Measurements from ENCODE around the gene TSPOAP1. TPM values are rescaled to one million over a fixed set of nuclear protein-coding genes. Genes with fewer than 3 reads are reported as not detected.

Gene TSPOAP1
- total RNA-seq, 2 donors from 2014 or later, result 6.1 to 7.9 TPM

GRCh38 chr17:58273453-58274104 is 55.0 kb downstream of the TSPOAP1 start:
- DNase-seq, result no peak
- no peak for ATAC-seq
- intact Hi-C loops (cut with DNase I, micrococcal nuclease), result no loop called here

DNA sequence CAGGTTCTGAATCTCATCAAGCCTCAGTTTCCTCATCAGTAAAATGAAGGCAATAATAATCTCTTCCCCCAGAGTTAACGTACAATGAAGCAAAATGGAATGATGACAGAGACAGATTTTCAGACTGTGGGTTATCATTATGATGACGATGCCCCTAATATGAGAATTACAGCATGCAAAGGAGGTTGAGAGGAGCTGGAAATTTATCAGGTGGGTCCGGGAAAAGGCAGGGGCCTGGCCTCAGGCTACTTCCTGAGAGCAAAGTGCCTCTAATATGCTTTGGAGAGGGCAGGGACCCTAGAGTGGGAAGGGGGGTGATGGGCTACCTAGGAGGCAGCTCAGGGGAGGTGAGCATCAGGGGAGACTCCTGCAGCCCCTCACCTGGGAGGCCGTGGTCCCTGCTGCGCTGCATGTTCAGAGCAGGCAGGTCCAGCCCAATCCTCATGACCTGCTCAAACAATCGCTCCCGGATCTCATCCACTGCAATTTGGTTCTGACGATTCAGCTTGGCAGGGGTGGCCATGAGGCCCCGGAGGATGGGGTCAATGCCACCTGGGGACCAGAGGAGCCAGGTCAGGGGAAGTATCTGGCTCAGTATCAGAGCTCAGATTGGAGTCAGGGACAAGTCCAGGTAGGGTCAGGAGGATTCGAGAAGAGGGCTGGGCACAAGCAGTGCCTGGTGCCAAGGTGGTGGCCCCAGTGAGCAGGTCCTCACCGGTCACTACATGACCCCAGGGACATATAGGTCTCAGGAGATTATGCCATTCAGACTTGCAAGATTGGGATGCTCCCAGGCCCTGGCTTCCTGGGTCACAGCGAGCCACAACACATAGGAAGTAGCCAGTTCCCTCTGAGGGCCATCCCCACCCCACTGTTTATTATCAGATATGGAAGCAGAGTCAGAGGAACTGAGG is 56.0 kb downstream of the TSPOAP1 start:
- ATAC-seq (no peak), DNase-seq (no peak)
- intact Hi-C loops (cut with DNase I, micrococcal nuclease), result no loop called here

DNA sequence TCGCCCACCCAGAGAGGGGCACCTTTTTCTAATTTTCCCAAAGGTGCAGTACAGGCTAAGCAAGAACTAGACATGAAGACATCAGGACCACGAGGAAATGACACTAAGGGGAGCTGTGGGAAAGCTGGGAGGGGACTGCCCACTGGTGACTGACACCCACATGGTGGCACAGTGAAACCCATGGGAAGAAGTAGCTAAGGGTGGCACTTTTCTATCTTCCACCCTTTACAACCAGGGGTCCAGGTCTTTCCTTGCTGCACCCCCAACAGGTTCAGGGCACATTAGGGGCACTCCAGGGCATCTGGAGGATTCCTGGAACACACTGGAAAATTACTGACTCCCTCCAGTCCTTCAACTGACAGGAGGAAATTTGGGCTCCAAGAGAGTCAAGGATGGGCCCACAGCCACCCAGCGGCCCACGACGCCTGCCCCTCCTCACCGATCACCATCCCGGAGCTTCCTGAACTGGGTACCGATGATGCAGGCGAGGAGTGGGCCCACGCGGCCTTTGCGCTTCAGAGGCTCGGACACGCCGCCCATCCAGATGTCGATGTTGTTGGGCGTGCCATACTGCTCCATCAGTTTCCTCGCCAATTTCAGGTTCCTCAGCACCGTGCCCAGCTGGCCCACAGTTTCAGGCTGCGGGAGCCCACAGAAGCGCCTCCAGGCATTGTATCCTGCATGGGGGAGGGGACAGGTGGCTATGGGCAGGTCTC is 57.2 kb downstream of the TSPOAP1 start:
- no peak for ATAC-seq
- intact Hi-C loops (cut with DNase I, micrococcal nuclease), result no loop called here
- no peak for DNase-seq

DNA sequence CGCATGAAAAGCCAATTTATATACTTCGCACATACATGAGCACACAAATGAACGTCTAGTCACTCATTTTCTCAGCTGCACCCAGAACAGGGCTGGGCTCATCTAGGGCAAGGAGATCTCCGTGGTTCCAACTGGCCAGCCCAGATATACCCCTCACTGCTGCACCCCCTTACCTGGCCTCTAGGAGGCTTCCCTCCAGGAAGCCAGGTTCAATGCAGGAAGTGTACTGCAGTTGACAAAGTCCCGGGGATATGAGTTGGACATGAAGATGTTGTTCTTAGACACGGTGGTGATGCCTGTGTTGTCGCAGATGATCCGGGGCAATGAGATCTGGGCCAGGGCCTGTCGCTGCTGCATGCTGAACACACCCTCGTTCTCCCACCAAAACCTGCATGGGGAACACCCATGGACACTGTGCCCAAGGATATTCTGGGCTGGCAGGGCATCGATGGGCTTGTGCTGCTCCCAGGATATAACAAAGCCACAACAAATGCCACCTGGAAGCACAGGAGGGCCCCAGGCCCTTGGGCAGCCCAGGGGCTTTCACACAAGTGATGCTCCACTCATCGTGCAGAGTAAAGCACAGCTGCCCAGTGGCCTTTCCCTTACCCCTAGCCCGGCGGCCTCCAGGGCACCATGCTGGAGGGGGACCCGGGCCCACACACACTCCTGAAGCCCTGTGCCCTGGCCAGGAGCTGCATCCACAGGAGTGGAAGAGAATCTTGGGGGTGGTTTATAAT is 57.9 kb downstream of the TSPOAP1 start:
- intact Hi-C loops (cut with DNase I, micrococcal nuclease), result no loop called here
- ATAC-seq (peak; percentile 47), DNase-seq (no peak)

GRCh38 chr17:58269557-58270291 is 58.9 kb downstream of the TSPOAP1 start:
- intact Hi-C loops (cut with DNase I, micrococcal nuclease), result no loop called here
- no peak for ATAC-seq

DNA sequence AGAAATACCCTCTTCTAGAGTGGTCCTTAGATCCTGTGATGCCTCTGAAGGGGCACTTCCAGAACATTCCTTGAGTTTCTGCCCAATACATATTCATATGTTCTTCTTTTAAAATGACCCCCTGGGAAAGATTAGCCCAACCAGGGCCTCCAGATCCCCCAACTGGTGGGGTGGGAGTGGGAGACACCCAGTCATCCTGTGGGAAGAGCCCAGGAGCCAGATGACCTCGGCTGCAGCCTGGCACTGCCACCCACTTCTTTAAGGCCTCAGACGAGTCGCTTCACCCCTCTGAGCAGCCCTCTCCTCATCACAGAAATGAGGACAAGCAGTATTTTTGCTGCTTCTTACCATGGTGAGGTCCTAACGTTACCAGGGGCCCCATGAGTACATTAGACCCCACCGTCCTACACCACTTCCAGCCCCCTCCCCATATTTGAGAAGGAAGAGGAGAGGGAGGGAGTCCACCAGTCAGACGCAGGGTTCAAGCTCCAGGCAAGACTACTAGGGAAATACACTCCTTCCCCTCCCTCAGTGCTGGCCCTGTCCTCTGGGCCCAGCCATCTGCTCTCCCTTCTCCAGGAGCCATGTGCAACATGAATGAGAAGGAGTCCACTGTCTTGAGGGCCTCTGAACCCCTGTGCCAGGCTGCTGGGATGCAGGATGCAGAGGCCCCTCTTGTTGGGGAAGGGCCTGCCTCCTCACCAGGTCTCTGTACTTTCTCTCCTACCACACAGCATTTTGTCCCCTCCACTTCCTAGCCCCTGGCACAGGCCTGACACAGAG is 59.6 kb downstream of the TSPOAP1 start:
- ATAC-seq, result no peak
- intact Hi-C loops (cut with DNase I, micrococcal nuclease), result no loop called here
- DNase-seq, result no peak

More at GRCh38 chr17:58269557-58270291, 58.9 kb downstream of the TSPOAP1 start:
- DNase-seq, result no peak

DNA sequence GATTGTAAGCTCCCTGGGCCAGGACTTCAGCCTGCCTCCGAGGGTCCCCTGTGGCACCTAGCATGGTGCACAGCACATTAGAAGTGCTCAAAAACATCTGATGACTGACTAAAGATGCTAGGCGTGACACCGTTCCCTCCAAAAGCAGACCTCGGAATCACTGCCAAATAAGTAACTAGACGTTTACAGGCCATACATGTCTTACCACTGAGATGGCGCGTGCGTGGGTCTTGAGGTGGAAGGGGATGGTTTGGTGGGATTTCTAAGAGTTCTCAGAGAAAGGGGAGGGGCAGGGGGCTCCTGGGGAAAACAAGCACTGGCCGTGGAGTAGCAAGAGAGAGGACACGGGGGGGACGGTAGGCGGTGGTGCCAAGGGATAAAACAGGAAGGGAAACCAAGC is 60.3 kb downstream of the TSPOAP1 start:
- ATAC-seq (no peak), DNase-seq (no peak)
- intact Hi-C loops (cut with DNase I, micrococcal nuclease), result no loop called here

DNA sequence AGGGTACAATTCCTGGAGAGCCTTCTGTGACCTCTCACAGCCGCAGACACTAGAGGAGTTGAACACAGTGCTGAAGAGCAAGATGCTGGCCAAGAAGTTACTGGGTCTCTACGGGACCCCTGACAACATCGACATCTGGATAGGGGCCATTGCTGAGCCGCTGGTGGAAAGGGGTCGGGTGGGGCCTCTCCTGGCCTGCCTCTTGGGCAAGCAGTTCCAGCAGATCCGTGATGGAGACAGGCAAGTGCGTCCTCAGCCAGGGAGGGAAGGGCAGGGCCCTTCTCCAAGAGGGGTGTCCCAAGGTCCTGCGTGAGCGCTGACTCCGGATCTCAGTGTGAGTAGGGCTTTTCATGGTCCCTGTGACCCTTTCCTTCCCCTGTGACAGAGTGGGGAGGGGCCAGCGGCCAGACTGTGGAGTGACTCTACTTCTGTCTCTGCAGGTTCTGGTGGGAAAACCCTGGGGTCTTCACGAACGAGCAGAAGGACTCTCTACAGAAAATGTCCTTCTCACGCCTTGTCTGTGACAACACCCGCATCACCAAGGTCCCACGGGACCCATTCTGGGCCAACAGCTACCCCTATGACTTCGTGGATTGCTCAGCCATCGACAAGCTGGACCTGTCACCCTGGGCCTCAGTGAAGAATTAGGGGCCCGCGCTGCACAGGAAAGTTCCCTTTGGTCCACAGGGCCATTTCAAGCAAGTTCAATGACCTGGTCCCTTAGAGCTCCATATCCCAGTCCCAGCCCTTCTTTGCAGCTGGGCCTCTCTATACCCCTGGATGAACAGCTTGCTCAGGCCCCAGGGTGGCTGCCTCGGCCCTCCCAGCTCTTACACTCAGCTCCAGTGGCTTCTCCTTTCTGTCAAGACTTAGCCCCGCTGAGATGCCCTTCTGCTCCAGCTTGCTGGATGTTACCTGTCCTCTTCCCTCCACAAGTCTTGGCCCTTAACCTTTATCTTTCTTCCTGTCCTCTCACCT is 61.0 kb downstream of the TSPOAP1 start:
- intact Hi-C loops (cut with DNase I, micrococcal nuclease), result no loop called here
- DNase-seq (no peak), ATAC-seq (no peak)

DNA sequence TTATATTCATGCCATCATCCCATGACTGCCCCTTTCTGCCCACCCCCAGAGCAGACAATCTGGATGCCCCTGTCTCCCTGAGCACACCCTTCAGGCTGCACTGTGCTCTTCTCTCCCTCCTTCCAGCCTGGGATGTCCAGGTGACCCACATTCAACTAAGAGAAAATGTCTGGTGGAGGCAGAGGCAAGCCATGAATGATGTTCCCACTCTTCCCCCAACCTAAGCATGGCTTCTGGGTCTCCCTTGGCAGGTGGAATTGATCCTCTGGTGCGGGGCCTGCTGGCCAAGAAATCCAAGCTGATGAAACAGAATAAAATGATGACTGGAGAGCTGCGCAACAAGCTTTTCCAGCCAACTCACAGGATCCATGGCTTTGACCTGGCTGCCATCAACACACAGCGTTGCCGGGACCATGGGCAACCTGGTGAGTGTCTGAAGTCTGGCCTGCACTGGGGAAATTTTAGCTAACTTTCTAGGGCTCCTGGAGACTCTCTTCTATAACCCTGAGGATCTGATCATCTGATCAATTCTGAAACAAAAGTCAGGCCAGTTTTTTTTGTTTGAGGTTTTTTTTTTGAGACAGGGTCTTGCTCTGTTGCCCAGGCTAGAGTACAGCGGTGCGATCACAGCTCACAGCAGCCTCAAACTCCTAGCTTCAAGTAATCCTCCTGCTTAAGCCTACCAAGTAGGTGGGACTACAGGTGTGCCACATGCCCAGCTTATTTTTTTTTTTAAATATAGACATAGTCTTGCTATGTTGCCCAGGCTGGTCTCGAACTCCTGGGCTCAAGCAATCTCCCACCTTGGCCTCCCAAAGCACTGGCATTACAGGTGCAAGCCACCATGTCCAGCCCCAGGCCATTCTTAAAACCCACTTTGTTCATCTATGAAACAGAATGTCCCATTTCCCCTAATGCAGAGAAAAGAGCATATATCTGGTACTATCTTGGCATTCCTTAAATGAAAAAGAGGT is 62.4 kb downstream of the TSPOAP1 start:
- DNase-seq (no peak), ATAC-seq (no peak)
- intact Hi-C loops (cut with DNase I, micrococcal nuclease), result no loop called here

- DNase-seq, result no peak
- ATAC-seq, result no peak
- intact Hi-C loops (cut with DNase I, micrococcal nuclease), result no loop called here
Measured at GRCh38 chr17:58265271-58265670, 63.3 kb downstream of the TSPOAP1 start.

GRCh38 chr17:58264407-58265103 is 64.0 kb downstream of the TSPOAP1 start:
- intact Hi-C loops (cut with DNase I, micrococcal nuclease), result no loop called here
- DNase-seq (no peak), ATAC-seq (no peak)

GRCh38 chr17:58263773-58264172 is 64.8 kb downstream of the TSPOAP1 start:
- DNase-seq (no peak), ATAC-seq (no peak)
- intact Hi-C loops (cut with DNase I, micrococcal nuclease), result no loop called here

DNA sequence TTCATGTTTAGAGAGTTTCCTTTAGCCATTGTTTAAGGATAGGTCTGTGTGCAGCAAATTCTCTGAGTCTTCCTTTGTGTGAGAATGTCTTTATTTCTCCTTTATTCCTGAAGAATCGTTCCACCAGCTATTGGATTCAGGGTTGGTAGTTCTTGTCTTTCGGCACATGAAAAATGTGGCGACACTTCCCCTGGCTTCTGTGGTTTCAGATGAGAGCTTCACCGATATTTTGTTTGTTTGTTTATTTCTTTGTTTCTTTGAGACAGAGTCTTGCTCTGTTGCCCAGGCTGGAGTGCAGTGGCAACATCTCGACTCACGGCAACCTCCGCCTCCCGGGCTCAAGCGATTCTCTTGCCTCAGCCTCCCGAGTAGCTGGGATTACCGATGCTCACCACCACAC is 66.4 kb downstream of the TSPOAP1 start:
- intact Hi-C loops (cut with DNase I, micrococcal nuclease), result no loop called here
- DNase-seq, result no peak

GRCh38 chr17:58254803-58255202 is 73.8 kb downstream of the TSPOAP1 start:
- ATAC-seq (no peak), DNase-seq (no peak)
- intact Hi-C loops (cut with DNase I, micrococcal nuclease), result no loop called here

More for the DNA sequence above, 66.4 kb downstream of the TSPOAP1 start:
- ATAC-seq, result no peak

- intact Hi-C loops (cut with DNase I, micrococcal nuclease), result no loop called here
- DNase-seq (no peak), ATAC-seq (no peak)
Measured at GRCh38 chr17:58253082-58253481, 75.5 kb downstream of the TSPOAP1 start.

Measured in left colon (tissue), 2 donors.